ENCODE data around the gene INHBB.
"Not testable (repeated sequence)": the region's sequence is repeated elsewhere in the genome, so short reads cannot be mapped to it uniquely, and the experiment has no call there.

Gene INHBB

GRCh38 chr2:120316528-120317179 lies 29.3 kb upstream of the INHBB start:
- DNase-seq = no peak

GRCh38 chr2:120317180-120317533 lies 28.8 kb upstream of the INHBB start:
- no peak for DNase-seq

GRCh38 chr2:120317916-120318315 lies 28.0 kb upstream of the INHBB start:
- no peak for DNase-seq

GRCh38 chr2:120318626-120319025 lies 27.3 kb upstream of the INHBB start:
- DNase-seq = no peak

- DNase-seq = no peak
Measured at GRCh38 chr2:120319123-120319522, 26.8 kb upstream of the INHBB start.

- no peak for DNase-seq
Measured at GRCh38 chr2:120319686-120320317, 26.1 kb upstream of the INHBB start.

- no peak for DNase-seq
Measured at GRCh38 chr2:120320318-120320851, 25.6 kb upstream of the INHBB start.

- DNase-seq = not testable (repeated sequence)
Measured at GRCh38 chr2:120320887-120321556, 24.9 kb upstream of the INHBB start.

- no peak for DNase-seq
Measured at GRCh38 chr2:120321721-120322284, 24.1 kb upstream of the INHBB start.

GRCh38 chr2:120322329-120322728 lies 23.6 kb upstream of the INHBB start:
- DNase-seq = no peak

- DNase-seq = no peak
Measured at GRCh38 chr2:120323214-120323613, 22.7 kb upstream of the INHBB start.

GRCh38 chr2:120323807-120324399 lies 22.0 kb upstream of the INHBB start:
- no peak for DNase-seq

- DNase-seq = no peak
Measured at GRCh38 chr2:120324933-120325332, 21.0 kb upstream of the INHBB start.

GRCh38 chr2:120326066-120326465 lies 19.9 kb upstream of the INHBB start:
- no peak for DNase-seq

GRCh38 chr2:120330946-120331822 lies 14.8 kb upstream of the INHBB start:
- DNase-seq = no peak

GRCh38 chr2:120331903-120332302 lies 14.0 kb upstream of the INHBB start:
- no peak for DNase-seq

GRCh38 chr2:120332384-120332783 lies 13.6 kb upstream of the INHBB start:
- DNase-seq = no peak

GRCh38 chr2:120334068-120334467 lies 11.9 kb upstream of the INHBB start:
- no peak for DNase-seq

- no peak for DNase-seq
Measured at GRCh38 chr2:120336749-120337148, 9.2 kb upstream of the INHBB start.

GRCh38 chr2:120338015-120338414 lies 7.9 kb upstream of the INHBB start:
- DNase-seq = no peak

- DNase-seq = no peak
Measured at GRCh38 chr2:120341977-120342376, 4.0 kb upstream of the INHBB start.

- DNase-seq = no peak
Measured at GRCh38 chr2:120342446-120342845, 3.5 kb upstream of the INHBB start.

GRCh38 chr2:120343100-120343432 lies 2.9 kb upstream of the INHBB start:
- DNase-seq = no peak
